Measurements from ENCODE around the gene TRPM2.

DNA sequence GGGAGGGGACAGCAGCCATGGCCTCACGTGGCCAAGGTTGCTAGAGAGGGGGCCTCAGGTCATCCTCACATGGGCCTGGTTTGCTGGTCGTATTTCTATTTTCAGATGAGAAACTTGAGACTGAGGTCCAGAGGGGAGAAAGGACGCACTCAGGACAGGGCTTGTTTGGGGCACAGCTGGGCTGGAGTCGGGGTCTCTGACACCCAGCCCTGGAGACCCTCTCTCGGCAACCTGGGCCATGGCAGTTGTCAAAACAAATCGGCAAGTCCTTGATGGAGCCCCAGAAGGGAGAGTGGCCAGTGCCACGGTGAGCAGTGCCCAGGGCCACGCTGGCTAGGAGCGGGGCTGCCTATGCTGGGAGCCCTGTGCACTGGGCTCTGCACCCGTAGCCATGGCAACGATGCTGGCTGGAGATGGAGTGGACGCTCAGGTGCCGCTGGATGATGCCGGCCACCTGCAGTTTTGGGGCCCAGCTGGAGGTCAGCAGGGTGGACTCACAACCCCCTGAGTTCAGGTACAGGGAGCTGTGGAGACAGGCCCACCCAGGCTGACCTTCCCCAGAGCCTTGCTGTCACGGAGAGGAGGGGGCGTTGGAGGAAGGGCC lies 113.0 kb downstream of the TRPM2 start:
- TF ChIP-seq, protein P1, sequence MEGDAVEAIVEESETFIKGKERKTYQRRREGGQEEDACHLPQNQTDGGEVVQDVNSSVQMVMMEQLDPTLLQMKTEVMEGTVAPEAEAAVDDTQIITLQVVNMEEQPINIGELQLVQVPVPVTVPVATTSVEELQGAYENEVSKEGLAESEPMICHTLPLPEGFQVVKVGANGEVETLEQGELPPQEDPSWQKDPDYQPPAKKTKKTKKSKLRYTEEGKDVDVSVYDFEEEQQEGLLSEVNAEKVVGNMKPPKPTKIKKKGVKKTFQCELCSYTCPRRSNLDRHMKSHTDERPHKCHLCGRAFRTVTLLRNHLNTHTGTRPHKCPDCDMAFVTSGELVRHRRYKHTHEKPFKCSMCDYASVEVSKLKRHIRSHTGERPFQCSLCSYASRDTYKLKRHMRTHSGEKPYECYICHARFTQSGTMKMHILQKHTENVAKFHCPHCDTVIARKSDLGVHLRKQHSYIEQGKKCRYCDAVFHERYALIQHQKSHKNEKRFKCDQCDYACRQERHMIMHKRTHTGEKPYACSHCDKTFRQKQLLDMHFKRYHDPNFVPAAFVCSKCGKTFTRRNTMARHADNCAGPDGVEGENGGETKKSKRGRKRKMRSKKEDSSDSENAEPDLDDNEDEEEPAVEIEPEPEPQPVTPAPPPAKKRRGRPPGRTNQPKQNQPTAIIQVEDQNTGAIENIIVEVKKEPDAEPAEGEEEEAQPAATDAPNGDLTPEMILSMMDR (IDR thresholded peaks at IDR 0.05 in 4 of 5, conservative IDR thresholded peaks at IDR 0.05 in 1 of 5) = no peak
- TF ChIP-seq POLR2A (IDR thresholded peaks at IDR 0.05) = no peak
